Endothelial cell of umbilical vein (primary cell): ENCODE measurements around the gene GPR34. TPM values are rescaled to one million over a fixed set of nuclear protein-coding genes. Genes with fewer than 3 reads are reported as not detected.

Experiments
- BruUV-seq: library from RNA; stranded (reverse); fragments of 400-500 nt; replicated peaks from 2 replicates; lab custom pipeline; 2021; lab: Mats Ljungman, UMichigan
- CTCF ChIA-PET: fragments of 300-600, 350-600 bp; sonication (Branson Sonifier 250); formaldehyde crosslinking; loops from one replicate; lab custom pipeline; 2021; ENCODE audit warnings: antibody characterized with exemption, inconsistent platforms; lab: Charles Lee
- POLR2A ChIA-PET: fragments of 300-600, 350-600 bp; sonication (Branson Sonifier 250); formaldehyde crosslinking; loops from one replicate; lab custom pipeline; 2021; ENCODE audit warnings: antibody characterized with exemption, inconsistent platforms; lab: Charles Lee
- DNase-seq: peaks from one replicate; pipeline ENCODE4 v3.0.0-alpha.2; 2011; ENCODE audit warnings: low read depth, low spot score
- FAIRE-seq: peaks from 2 replicates; lab custom pipeline; 2011; peaks lifted over from hg19 to GRCh38; lab: Jason Lieb, UNC
- H2AFZ ChIP-seq: 2 replicates; pipeline ENCODE4 v1.6.0; 2012; ENCODE audit warnings: low read depth, low read length, control low read depth, inconsistent platforms
- H3K27ac ChIP-seq: 2 replicates; pipeline ENCODE4 v1.5.1; 2011; ENCODE audit warnings: low read depth, mild to moderate bottlenecking, control low read depth, low read length, moderate library complexity; ENCODE audit not compliant: insufficient read depth
- H3K27me3 ChIP-seq, 2 experiments: 2 replicates each; pipeline versions ENCODE4 v1.6.0 to v1.6.1; 2011; ENCODE audit warnings: low read length in 2 of 2, mixed read lengths in 1 of 2; ENCODE audit not compliant: control insufficient read depth in 2 of 2, insufficient read depth in 2 of 2
- H3K36me3 ChIP-seq, 2 experiments: 2 replicates in 1 of 2; 3 replicates in 1 of 2; pipeline ENCODE4 v1.5.1; 2011; ENCODE audit warnings: low read length in 2 of 2, mild to moderate bottlenecking in 1 of 2, moderate library complexity in 1 of 2; ENCODE audit not compliant: control insufficient read depth in 2 of 2, insufficient read depth in 2 of 2; ENCODE audit errors: extremely low read depth in 1 of 2
- H3K4me1 ChIP-seq: 3 replicates; pipeline ENCODE4 v1.5.1; 2011; ENCODE audit warnings: mild to moderate bottlenecking, low read length; ENCODE audit not compliant: control insufficient read depth, insufficient read depth; ENCODE audit errors: extremely low read depth
- H3K4me2 ChIP-seq: 2 replicates; pipeline ENCODE4 v1.6.1; 2011; ENCODE audit warnings: low read length, control low read depth, mixed read lengths; ENCODE audit not compliant: insufficient read depth
- H3K4me3 ChIP-seq, 3 experiments: fragments of 200-600 bp in 1 of 3; sonication (generic), shearing (Covaris generic) in 1 of 3; replicated peaks in 1 of 3; 2 replicates each; pipeline ENCODE4 v1.5.1; 2011 to 2016; ENCODE audit warnings: control low read depth in 3 of 3, low read length in 3 of 3, mild to moderate bottlenecking in 2 of 3, inconsistent platforms in 1 of 3, low read depth in 1 of 3, moderate library complexity in 1 of 3; ENCODE audit not compliant: insufficient read depth in 1 of 3
- H3K79me2 ChIP-seq: 2 replicates; pipeline ENCODE4 v1.6.0; 2012; ENCODE audit warnings: low read length, inconsistent platforms; ENCODE audit not compliant: control insufficient read depth, insufficient read depth
- H3K9ac ChIP-seq: replicated peaks from 2 replicates; pipeline ENCODE3; 2011; ENCODE audit warnings: low read length, control low read depth; ENCODE audit not compliant: insufficient read depth; ENCODE audit errors: extremely low read depth
- H3K9me1 ChIP-seq: replicated peaks from 3 replicates; pipeline ENCODE4 v1.6.0; 2011; ENCODE audit warnings: mild to moderate bottlenecking, low read length; ENCODE audit not compliant: control insufficient read depth, insufficient read depth; ENCODE audit errors: extremely low read depth
- H3K9me3 ChIP-seq: replicated peaks from 2 replicates; pipeline ENCODE4 v1.5.1; 2012; ENCODE audit warnings: low read length, inconsistent platforms; ENCODE audit not compliant: control insufficient read depth, insufficient read depth
- H4K20me1 ChIP-seq: replicated peaks from 2 replicates; pipeline ENCODE3; 2011; ENCODE audit warnings: mild to moderate bottlenecking, low read length; ENCODE audit not compliant: control insufficient read depth, insufficient read depth; ENCODE audit errors: extremely low read depth
- EZH2 ChIP-seq: IDR thresholded peaks from 2 replicates; pipeline ENCODE4 v1.6.1; 2012; ENCODE audit warnings: borderline replicate concordance, low read depth, mild to moderate bottlenecking, moderate library complexity, low read length, inconsistent platforms; ENCODE audit not compliant: severe bottlenecking
- FOS ChIP-seq: IDR thresholded peaks from 2 replicates; pipeline ENCODE4 v1.6.1; 2011; ENCODE audit warnings: mild to moderate bottlenecking, low read length, moderate library complexity, borderline replicate concordance; ENCODE audit not compliant: insufficient read depth
- GATA2 ChIP-seq: IDR thresholded peaks from 2 replicates; pipeline ENCODE4 v1.7.0; 2011; ENCODE audit warnings: low read depth, mild to moderate bottlenecking, moderate library complexity, mixed read lengths, low read length; ENCODE audit not compliant: insufficient read length, insufficient read depth
- JUN ChIP-seq: IDR thresholded peaks from 2 replicates; pipeline ENCODE4 v1.6.1; 2011; ENCODE audit warnings: borderline replicate concordance, low read depth; ENCODE audit not compliant: insufficient read length, insufficient read depth
- MYC ChIP-seq: IDR thresholded peaks from one replicate; pipeline ENCODE4 v1.6.1; 2011; ENCODE audit warnings: mild to moderate bottlenecking, low read depth, low read length
- POLR2A ChIP-seq: IDR thresholded peaks from 2 replicates; pipeline ENCODE4 v1.6.1; 2012; ENCODE audit warnings: low read depth, mild to moderate bottlenecking, control low read depth, low read length
- POLR2AphosphoS5 ChIP-seq: IDR thresholded peaks from 2 replicates; pipeline ENCODE4 v1.6.1; 2012; ENCODE audit warnings: low read depth, mild to moderate bottlenecking, control low read depth, low read length, moderate library complexity; ENCODE audit not compliant: insufficient read depth
- dilution Hi-C: fragments of 300-500 bp; cut with MboI; formaldehyde crosslinking; loops from one replicate; pipeline ENCODE4 v1.15.0; 2019; ENCODE audit warnings: low sequenced_read_pairs; ENCODE audit not compliant: extremely low pct_ligation_motif_present
- intact Hi-C: fragments of 100-400 bp; cut with micrococcal nuclease; formaldehyde crosslinking; loops from one replicate; pipeline ENCODE4 v1.10.0; 2022
- polyA plus RNA-seq, 4 experiments: library from polyadenylated mRNA; depleted of rRNA in 3 of 4; stranded (reverse) in 3 of 4; unstranded in 1 of 4; fragments of >200 nt; gene quantifications; 2 replicates each; pipeline versions ENCODE4 v1.2.1 to v1.2.3, GENCODE V29; 2011 to 2012; ENCODE audit warnings: missing spikeins in 1 of 4
- total RNA-seq: library from RNA; stranded (reverse); gene quantifications from 2 replicates; pipeline ENCODE4 v1.2.3, GENCODE V29; 2021
- TF ChIP-seq, protein P1 (sequence below), 2 donors: IDR thresholded peaks; 1 replicate in 1 of 2; 2 replicates in 1 of 2; pipeline ENCODE4 v1.5.1; 2011; ENCODE audit warnings: low read length in 2 of 2, mild to moderate bottlenecking in 2 of 2, moderate library complexity in 2 of 2, control low read depth in 1 of 2, inconsistent platforms in 1 of 2, low read depth in 1 of 2; ENCODE audit not compliant: insufficient read depth in 1 of 2; ENCODE audit errors: extremely low read depth in 1 of 2
- TF ChIP-seq, protein P2 (sequence below): IDR thresholded peaks from 2 replicates; pipeline ENCODE4 v1.6.1; 2011; ENCODE audit not compliant: insufficient read depth, insufficient read length

GPR34 gene
- total and polyA plus RNA-seq, 2 donors (not counting 3 experiments of a cell fraction or from before 2014, with no cell fraction given) = not detected

DNA sequence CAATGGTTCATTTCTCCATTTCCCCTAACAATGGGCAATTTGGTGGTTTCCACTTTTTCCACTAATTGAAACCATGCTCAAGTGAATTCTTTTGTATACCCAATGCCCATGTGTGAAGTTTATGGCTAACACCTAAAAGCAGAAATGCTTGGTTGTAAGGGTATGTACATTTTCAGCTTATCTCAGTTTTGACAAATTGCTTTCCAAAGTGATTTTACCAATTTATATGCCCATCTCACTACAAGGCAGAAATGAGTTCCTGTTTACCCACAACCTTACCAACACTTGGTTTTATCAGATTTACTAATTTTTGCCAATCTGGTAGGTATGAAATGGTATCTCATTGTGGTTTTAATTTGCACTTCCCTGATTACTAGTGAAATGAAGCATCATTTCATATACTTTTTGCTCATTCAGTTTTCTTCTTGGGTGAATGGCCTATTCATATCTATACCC, 14.8 kb downstream of the GPR34 start:
- BruUV-seq = no TSS peak
- ChIA-PET POLR2A (no interaction called here), CTCF (interaction anchor here (0.7 kb wide), 1 partner anchor 70 kb away, joined by 3 read pairs; no protein-coding TSS in a partner anchor)
- Histone ChIP-seq H2AFZ (no peak overlapping the region), H3K4me1 (no peaks in the 10 kb centered on the region), H3K9ac (no peak overlapping the region), H3K4me3 (no peak overlapping the region), H4K20me1 (no peaks in the 10 kb centered on the region), H3K9me3 (no peaks in the 10 kb centered on the region), H3K79me2 (no peaks in the 10 kb centered on the region), H3K9me1 (no peaks in the 10 kb centered on the region), H3K4me2 (no peak overlapping the region), H3K36me3 (no peaks in the 10 kb centered on the region), H3K27ac (no peak overlapping the region), H3K27me3 (no peaks in the 10 kb centered on the region)
- intact Hi-C loops = no loop called here
- no peak for DNase-seq
- TF ChIP-seq MYC = no peak
- TF ChIP-seq GATA2 = no peak
- TF ChIP-seq FOS = no peak
- TF ChIP-seq POLR2AphosphoS5 = no peak
- no peak for TF ChIP-seq EZH2
- TF ChIP-seq, protein P1, sequence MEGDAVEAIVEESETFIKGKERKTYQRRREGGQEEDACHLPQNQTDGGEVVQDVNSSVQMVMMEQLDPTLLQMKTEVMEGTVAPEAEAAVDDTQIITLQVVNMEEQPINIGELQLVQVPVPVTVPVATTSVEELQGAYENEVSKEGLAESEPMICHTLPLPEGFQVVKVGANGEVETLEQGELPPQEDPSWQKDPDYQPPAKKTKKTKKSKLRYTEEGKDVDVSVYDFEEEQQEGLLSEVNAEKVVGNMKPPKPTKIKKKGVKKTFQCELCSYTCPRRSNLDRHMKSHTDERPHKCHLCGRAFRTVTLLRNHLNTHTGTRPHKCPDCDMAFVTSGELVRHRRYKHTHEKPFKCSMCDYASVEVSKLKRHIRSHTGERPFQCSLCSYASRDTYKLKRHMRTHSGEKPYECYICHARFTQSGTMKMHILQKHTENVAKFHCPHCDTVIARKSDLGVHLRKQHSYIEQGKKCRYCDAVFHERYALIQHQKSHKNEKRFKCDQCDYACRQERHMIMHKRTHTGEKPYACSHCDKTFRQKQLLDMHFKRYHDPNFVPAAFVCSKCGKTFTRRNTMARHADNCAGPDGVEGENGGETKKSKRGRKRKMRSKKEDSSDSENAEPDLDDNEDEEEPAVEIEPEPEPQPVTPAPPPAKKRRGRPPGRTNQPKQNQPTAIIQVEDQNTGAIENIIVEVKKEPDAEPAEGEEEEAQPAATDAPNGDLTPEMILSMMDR (IDR thresholded peaks at IDR 0.05; ENCODE audit: extremely low read depth in 1 of 2, insufficient read depth in 1 of 2, low read depth in 1 of 2, low read length in 2 of 2) = no peak
- no peak for TF ChIP-seq POLR2A
- TF ChIP-seq JUN = no peak
- TF ChIP-seq, protein P2, sequence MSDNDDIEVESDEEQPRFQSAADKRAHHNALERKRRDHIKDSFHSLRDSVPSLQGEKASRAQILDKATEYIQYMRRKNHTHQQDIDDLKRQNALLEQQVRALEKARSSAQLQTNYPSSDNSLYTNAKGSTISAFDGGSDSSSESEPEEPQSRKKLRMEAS = no peak
- dilution Hi-C loops = no loop called here
- FAIRE-seq = no peak
